Retinal pigment epithelial cell (primary cell): ENCODE data around the gene SFXN5.

ENCODE experiments used
- DNase-seq: peaks from one replicate; pipeline ENCODE4 v3.0.0-alpha.2; 2010; ENCODE audit warnings: low read depth
- H3K4me3 ChIP-seq: 2 replicates; pipeline ENCODE4 v1.5.1; 2011; ENCODE audit warnings: mild to moderate bottlenecking, low read length, control low read depth, moderate library complexity
- TF ChIP-seq, protein P1 (sequence below): conservative IDR thresholded peaks from 2 replicates; pipeline ENCODE4 v1.5.1; 2011; ENCODE audit warnings: low read depth, low read length, control low read depth, inconsistent platforms

Gene SFXN5

DNA sequence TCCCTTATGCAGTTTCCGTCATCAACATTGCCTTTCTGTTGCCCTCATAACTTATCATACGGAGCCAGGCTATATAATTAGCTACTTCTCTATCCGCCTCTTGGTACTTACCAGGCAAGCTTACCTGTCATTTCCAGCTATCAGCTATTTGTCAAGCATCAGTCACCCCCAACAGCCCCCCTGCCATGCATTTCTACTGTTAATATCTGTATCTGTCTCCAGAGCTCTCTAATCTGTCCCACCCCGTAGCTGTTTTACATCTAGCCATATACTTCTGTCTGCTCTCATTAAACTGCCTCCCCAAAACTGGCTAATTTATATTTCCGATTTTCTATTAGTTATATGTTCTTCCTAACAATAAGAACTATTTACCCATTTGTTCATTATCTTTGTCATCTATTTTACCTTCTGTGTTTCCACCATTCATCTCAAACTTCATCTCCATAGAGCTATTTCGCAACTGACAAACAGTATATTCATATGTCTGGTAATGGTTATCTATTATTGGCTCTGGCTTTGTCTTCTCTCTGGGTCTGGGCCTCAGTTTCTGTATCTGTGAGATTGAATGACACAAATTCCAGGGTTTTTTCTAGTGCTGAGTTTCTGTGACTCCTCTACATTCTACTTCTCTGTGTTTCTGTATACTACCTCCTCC lies 144.6 kb downstream of the SFXN5 start:
- TF ChIP-seq, protein P1, sequence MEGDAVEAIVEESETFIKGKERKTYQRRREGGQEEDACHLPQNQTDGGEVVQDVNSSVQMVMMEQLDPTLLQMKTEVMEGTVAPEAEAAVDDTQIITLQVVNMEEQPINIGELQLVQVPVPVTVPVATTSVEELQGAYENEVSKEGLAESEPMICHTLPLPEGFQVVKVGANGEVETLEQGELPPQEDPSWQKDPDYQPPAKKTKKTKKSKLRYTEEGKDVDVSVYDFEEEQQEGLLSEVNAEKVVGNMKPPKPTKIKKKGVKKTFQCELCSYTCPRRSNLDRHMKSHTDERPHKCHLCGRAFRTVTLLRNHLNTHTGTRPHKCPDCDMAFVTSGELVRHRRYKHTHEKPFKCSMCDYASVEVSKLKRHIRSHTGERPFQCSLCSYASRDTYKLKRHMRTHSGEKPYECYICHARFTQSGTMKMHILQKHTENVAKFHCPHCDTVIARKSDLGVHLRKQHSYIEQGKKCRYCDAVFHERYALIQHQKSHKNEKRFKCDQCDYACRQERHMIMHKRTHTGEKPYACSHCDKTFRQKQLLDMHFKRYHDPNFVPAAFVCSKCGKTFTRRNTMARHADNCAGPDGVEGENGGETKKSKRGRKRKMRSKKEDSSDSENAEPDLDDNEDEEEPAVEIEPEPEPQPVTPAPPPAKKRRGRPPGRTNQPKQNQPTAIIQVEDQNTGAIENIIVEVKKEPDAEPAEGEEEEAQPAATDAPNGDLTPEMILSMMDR, result no peak
- no peak for DNase-seq
- no peak overlapping the region for H3K4me3 ChIP-seq

DNA sequence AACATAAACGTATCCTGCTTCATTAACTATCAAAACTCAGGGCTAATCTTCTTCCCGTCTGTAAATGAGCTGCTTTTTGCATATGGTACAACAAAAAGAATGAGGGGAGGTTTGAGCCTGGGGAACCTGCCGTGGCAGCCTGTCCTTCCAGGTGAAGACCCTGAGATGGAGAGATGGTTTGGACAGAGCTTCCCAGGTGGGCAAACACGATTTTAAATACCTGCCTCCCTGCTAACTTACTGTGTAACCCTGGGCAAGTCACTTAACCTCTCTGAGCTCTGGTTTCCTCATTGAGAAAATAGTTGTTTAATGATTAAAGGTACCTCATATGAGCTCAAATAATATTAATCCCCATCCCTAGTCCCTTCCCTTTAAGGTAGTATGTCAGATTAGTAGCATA lies 145.1 kb downstream of the SFXN5 start:
- TF ChIP-seq, protein P1, result no peak
- no peak overlapping the region for H3K4me3 ChIP-seq
- DNase-seq, result no peak

DNA sequence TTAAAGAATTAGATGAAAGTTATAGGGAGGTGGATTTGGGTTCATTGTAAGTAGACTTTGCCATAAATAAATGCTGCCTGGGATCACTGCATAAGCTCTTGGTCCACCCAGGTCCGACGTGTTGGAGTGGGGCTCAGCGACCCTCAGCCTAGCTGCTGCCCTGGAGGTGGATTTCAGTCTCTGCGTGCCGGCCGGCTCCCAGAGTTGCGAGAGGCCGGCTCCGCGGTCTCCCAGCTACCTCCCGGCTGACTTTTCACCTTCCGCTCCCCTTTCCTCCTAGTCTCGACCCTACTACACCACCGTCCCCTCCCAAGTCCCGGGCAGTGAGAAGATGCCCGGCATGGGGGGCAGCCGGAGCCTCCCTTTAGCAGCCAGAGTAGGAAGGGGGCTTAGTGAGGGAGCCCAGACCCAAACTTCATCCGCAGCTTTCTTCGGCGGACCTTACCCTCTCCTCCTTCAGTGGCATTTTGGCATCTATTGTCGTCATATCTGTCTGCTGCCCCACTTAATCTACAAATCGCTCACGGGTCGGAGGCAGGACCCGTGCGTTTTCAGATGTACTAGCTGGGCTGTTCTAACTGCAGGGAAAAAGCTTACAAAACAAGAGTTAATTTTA lies 146.1 kb downstream of the SFXN5 start:
- no peak overlapping the region for H3K4me3 ChIP-seq
- DNase-seq, result no peak
- TF ChIP-seq, protein P1, result no peak

DNA sequence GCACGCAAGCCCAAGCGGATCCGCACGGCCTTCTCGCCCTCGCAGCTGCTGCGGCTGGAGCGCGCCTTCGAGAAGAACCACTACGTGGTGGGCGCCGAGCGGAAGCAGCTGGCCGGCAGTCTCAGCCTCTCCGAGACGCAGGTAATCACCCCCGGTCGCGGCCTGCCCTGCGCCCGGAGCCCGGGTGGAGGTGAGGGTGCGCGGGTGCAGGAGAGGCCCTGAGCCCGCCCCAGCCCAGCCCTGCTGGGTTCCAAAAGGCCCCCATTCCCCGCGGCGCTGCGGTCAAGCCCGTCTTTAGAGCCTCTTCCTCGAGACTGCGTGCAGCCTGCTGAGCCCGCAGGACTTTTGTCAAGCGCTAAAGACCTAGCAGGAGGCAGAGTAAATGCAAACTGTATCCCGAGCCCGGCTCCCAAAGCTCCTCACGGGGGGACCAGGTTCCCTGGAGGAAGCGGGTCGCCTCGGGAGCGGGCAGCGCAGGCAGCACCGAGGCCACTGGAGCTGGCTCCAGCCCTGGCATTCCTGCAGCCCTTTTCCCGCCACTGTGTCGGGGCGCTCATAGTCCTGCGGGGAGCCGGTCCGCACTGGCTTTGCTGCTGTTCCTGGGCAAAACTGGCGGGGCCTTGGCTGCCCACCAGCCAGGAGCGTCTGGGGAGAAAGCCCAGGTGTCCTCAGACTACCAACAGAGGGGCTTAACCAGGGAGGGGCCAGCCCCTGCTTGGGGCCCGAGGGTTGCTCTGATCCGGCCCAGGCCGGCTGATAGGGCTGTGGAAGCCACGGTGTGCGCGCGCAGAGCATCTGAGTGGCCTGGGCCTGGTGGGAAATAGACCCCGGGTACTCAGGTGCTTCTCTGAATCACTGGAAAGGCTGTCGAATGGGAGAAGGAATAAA lies 146.9 kb downstream of the SFXN5 start:
- TF ChIP-seq, protein P1, result no peak
- no peak for DNase-seq
- H3K4me3 ChIP-seq, result no peak overlapping the region

DNA sequence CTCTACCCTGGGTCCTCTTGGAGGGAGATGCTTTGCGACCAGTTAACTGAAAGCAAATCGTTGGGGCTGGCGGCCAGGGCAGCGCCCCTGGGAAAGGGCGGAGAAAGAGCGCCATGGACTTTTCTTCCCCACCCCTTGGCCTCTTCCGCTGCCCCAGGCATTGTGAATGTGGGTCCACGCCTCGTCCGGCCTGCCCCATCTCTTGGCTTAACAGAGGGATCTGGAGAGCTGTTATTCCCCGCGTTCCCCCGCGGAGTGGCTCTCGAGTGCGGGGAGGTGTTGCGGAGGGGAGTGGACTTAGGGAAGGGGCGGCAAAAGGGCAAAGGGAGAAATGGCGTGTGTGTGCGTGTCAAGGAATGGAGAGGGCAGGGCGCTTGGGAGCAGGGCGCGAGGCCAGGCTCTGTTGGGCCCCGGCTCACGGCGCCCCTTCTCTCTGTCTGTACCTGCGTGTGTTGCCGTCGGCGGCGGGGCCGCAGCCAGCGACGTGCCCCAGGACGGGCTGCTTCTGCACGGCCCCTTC lies 147.6 kb downstream of the SFXN5 start:
- H3K4me3 ChIP-seq, result no peak overlapping the region
- no peak for DNase-seq
- TF ChIP-seq, protein P1, result no peak

DNA sequence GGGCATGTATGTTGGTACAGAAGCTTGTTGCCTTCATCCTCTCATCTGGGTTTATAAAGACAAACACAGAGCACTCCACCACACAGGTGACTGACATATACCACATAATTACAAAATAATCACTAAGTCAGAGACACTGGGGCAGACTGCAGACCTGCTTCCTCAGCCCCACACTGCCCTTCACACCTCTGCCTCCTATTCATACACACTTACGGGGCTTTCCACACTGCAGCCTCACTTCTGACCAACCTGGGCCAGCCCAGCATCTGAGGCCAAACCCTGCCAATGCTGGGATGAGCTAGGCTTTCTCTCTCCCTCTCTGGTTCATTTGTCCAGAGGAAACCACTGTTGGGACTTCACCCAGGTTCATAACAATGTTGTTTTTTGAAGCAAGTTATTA lies 149.7 kb downstream of the SFXN5 start:
- DNase-seq, result no peak
- TF ChIP-seq, protein P1, result no peak
- no peak overlapping the region for H3K4me3 ChIP-seq
